PC-9 (cell line): ENCODE measurements around the gene SYCP2. TPM values are rescaled to one million over a fixed set of nuclear protein-coding genes. Genes with fewer than 3 reads are reported as not detected.
A peak's percentile ranks its signal among the peaks of the same experiment; 100 is the strongest.

Source experiments
- BruUV-seq: library from RNA; stranded (reverse); fragments of 400-500 nt; replicated peaks from 2 replicates; lab custom pipeline; 2021; lab: Mats Ljungman, UMichigan
- CTCF ChIA-PET: fragments of 300-600 bp; sonication (Branson Sonifier 250); formaldehyde crosslinking; loops from one replicate; lab custom pipeline; 2022; ENCODE audit warnings: antibody characterized with exemption; lab: Charles Lee
- POLR2A ChIA-PET: fragments of 300-600 bp; sonication (Branson Sonifier 250); formaldehyde crosslinking; loops from one replicate; lab custom pipeline; 2022; ENCODE audit warnings: antibody characterized with exemption; ENCODE audit not compliant: unreplicated experiment; lab: Charles Lee
- DNase-seq, 2 experiments: peaks; one replicate each; pipeline versions ENCODE4 v3.0.0 to v3.0.0-alpha.2; 2015 to 2022; ENCODE audit warnings: mixed read lengths in 1 of 2
- H2AFZ ChIP-seq: fragments of 200-600 bp; sonication (generic); 2 replicates; pipeline ENCODE4 v1.8.1; 2017; ENCODE audit warnings: antibody characterized with exemption
- H3F3A ChIP-seq: fragments of 200-600 bp; sonication (generic); 2 replicates; pipeline ENCODE4 v1.8.1; 2017; ENCODE audit warnings: antibody characterized with exemption, mild to moderate bottlenecking, low read depth; ENCODE audit not compliant: insufficient read depth
- H3K27ac ChIP-seq: fragments of 200-600 bp; sonication (generic); 2 replicates; pipeline ENCODE4 v1.6.1; 2016; ENCODE audit warnings: mixed run types
- H3K27me3 ChIP-seq: fragments of 200-600 bp; sonication (generic); 2 replicates; pipeline ENCODE4 v1.6.1; 2016; ENCODE audit warnings: low read depth, mixed run types; ENCODE audit not compliant: insufficient read depth
- H3K36me3 ChIP-seq: fragments of 200-600 bp; sonication (generic); 2 replicates; pipeline ENCODE4 v1.6.1; 2016; ENCODE audit warnings: low read depth, mixed run types
- H3K4me1 ChIP-seq: fragments of 200-600 bp; sonication (generic); replicated peaks from 2 replicates; pipeline ENCODE4 v1.6.1; 2016; ENCODE audit warnings: mixed run types; ENCODE audit not compliant: insufficient read depth
- H3K4me2 ChIP-seq: fragments of 200-600 bp; sonication (generic); 2 replicates; pipeline ENCODE4 v1.6.1; 2017; ENCODE audit warnings: mixed run types
- H3K4me3 ChIP-seq: fragments of 200-600 bp; sonication (generic); 2 replicates; pipeline ENCODE4 v1.6.1; 2016; ENCODE audit warnings: mixed run types
- H3K79me2 ChIP-seq: fragments of 200-600 bp; sonication (generic); 2 replicates; pipeline ENCODE4 v1.6.1; 2017; ENCODE audit warnings: low read depth, mixed run types
- H3K9me2 ChIP-seq: fragments of 200-600 bp; sonication (generic); 2 replicates; pipeline ENCODE4 v1.8.1; 2017; ENCODE audit warnings: mild to moderate bottlenecking; ENCODE audit not compliant: insufficient read depth
- H3K9me3 ChIP-seq: fragments of 200-600 bp; sonication (generic); 2 replicates; pipeline ENCODE4 v1.8.1; 2016; ENCODE audit warnings: low read depth; ENCODE audit not compliant: insufficient read depth
- H4K20me1 ChIP-seq: fragments of 200-600 bp; sonication (generic); 2 replicates; pipeline ENCODE4 v1.8.1; 2017; ENCODE audit not compliant: insufficient read depth
- EZH2 ChIP-seq: fragments of 200-600 bp; sonication (generic); IDR thresholded peaks from 2 replicates; pipeline ENCODE4 v1.8.0; 2017; ENCODE audit warnings: antibody characterized with exemption, low read depth
- intact Hi-C: fragments of 100-400 bp; cut with micrococcal nuclease; formaldehyde crosslinking; loops from one replicate; pipeline ENCODE4 v1.10.0; 2022; ENCODE audit not compliant: unreplicated experiment
- total RNA-seq: library from RNA; stranded (reverse); gene quantifications from 2 replicates; pipeline ENCODE4 v1.2.3, GENCODE V29; 2021
- TF ChIP-seq, protein P1 (sequence below): fragments of 200-600 bp; sonication (generic); conservative IDR thresholded peaks from 2 replicates; pipeline ENCODE4 v1.6.1; 2017; ENCODE audit warnings: mixed run types, antibody characterized with exemption, mild to moderate bottlenecking, moderate library complexity

Gene SYCP2
- total RNA-seq, 1 experiment from 2014 or later: 1.8 TPM

DNA sequence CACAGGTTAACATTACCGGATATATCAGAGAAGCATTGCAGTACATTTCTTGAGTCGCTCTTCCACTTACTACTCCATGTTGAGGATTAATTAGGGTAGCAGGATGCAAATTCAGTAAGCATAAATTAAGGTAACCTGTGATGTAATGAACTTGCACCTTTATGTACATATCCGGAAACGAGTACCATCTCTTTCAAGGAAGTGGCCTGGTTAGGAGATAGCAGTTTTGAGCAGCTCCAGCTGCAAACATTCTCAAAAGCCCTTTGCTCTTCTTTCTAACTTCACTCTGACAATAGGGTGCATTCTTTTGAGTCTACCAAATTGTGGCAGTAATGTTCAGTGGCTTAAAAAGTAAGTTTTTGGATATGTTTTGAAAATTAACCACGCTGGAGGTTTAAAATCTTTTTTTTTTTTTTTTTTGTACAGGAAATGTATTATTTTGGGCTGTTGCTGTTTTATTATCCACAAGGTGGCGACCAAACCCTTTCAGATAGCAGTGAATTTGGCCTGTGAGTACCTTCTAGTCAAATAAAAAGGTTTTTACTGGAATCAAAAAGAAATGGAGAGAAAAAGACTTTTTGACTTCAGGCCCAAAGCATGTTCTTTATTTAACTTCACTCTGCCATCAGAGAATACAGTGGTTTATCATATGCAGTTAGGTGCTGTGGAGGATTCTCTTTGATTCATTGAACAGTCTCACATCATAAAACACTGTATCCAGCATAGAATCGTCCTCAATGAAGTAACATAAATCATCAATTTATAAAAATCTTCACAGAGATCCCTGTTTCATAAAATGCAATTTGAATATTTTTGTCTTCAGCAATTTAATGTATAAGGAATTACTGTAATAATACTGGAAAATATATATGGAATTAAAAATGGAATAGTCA, 15.6 kb upstream of the SYCP2 start:
- H3K4me2 ChIP-seq: no peak overlapping the region; the same call in 1 of the 2 replicates
- 0 out of 2 replicates have a peak, but pooled peaks cover 3% of the 10 kb centered on the region for H3K36me3 ChIP-seq
- no peaks in the 10 kb centered on the region for H3K27me3 ChIP-seq
- intact Hi-C loops: loop anchor here (1.0 to 10.0 kb wide), 4 partner anchors 101 to 354 kb away; no protein-coding TSS in a partner anchor
- peaks cover 29% of the 10 kb centered on the region for H3F3A ChIP-seq
- ChIA-PET CTCF (interaction anchor here (0.6 to 1.4 kb wide), 3 partner anchors 10 to 101 kb away, joined by 3 to 6 read pairs (median 4); no protein-coding TSS in a partner anchor), POLR2A (interaction anchor here (0.7 kb wide), 1 partner anchor 101 kb away, joined by 6 read pairs; no protein-coding TSS in a partner anchor)
- no peaks in the 10 kb centered on the region; the same call in 1 of the 2 replicates for H3K79me2 ChIP-seq
- no peaks in the 10 kb centered on the region for H3K9me3 ChIP-seq
- BruUV-seq: no TSS peak
- peaks cover 28% of the 10 kb centered on the region for H3K4me1 ChIP-seq
- DNase-seq: peak; percentile 25 to 57
- no peaks in the 10 kb centered on the region for H3K9me2 ChIP-seq
- no peak overlapping the region for H3K4me3 ChIP-seq
- TF ChIP-seq, protein P1, sequence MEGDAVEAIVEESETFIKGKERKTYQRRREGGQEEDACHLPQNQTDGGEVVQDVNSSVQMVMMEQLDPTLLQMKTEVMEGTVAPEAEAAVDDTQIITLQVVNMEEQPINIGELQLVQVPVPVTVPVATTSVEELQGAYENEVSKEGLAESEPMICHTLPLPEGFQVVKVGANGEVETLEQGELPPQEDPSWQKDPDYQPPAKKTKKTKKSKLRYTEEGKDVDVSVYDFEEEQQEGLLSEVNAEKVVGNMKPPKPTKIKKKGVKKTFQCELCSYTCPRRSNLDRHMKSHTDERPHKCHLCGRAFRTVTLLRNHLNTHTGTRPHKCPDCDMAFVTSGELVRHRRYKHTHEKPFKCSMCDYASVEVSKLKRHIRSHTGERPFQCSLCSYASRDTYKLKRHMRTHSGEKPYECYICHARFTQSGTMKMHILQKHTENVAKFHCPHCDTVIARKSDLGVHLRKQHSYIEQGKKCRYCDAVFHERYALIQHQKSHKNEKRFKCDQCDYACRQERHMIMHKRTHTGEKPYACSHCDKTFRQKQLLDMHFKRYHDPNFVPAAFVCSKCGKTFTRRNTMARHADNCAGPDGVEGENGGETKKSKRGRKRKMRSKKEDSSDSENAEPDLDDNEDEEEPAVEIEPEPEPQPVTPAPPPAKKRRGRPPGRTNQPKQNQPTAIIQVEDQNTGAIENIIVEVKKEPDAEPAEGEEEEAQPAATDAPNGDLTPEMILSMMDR: peak; percentile 89
- no peak for TF ChIP-seq EZH2
- H4K20me1 ChIP-seq: no peaks in the 10 kb centered on the region
- H3K27ac ChIP-seq: peak overlapping the region; percentile 36; the same call in 1 of the 2 replicates
- H2AFZ ChIP-seq: no peak overlapping the region

DNA sequence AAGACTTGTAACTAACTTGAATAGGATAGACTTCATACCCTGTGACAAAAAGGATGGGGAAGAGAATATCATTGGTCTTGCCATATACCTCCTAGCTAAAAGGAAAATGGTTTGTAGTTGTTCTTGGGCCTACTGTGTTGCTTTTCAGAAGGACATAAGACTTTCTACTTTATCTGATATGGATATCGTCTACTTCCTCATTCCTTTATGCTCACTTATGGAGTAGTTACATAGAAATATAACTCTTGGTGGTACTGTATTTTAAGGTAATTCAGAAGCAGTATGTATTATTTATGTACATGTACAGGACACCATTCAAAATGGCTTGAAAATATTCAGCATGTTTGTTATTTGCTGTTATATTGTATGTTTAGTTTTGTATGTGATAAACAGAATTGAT, 14.8 kb upstream of the SYCP2 start:
- peak in 1 of 2 experiments; percentile 45 for DNase-seq

DNA sequence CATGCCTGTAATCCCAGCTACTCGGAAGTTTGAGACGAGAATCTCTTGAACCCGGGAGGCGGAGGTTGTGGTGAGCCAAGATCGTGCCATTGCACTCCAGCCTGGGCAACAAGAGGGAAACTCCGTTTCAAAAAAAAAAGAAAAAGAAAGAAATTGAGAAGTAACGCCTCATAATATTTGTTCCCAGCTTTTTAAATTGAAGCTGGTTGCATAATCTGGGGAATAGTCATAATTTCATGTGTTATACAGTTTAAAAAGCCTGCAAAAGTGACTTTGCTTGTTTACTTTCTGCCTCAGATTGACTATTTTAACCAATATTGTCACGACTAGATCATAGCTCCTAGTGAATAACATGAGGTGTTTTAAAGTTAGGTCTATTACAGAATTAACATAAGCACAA, 13.9 kb upstream of the SYCP2 start:
- peaks cover 13% of the 10 kb centered on the region; the same call in 1 of the 2 replicates for H3K36me3 ChIP-seq
- CTCF ChIA-PET: interaction anchor here (1.4 kb wide), 1 partner anchor 102 kb away, joined by 6 read pairs; no protein-coding TSS in a partner anchor
- no peak overlapping the region for H2AFZ ChIP-seq
- intact Hi-C loops: loop anchor here (5.0 to 10.0 kb wide), 2 partner anchors 165 to 353 kb away; no protein-coding TSS in a partner anchor
- POLR2A ChIA-PET: no interaction called here
- peaks cover 7% of the 10 kb centered on the region for H3K79me2 ChIP-seq
- H3K27ac ChIP-seq: no peak overlapping the region
- H4K20me1 ChIP-seq: no peaks in the 10 kb centered on the region
- no peak overlapping the region for H3K4me2 ChIP-seq
- no peaks in the 10 kb centered on the region for H3K27me3 ChIP-seq
- peaks cover 30% of the 10 kb centered on the region for H3F3A ChIP-seq
- H3K9me3 ChIP-seq: no peaks in the 10 kb centered on the region
- H3K9me2 ChIP-seq: no peaks in the 10 kb centered on the region
- H3K4me1 ChIP-seq: peaks cover 33% of the 10 kb centered on the region
- BruUV-seq: no TSS peak
- no peak for DNase-seq
- TF ChIP-seq, protein P1: no peak
- TF ChIP-seq EZH2: no peak
- H3K4me3 ChIP-seq: no peak overlapping the region

More for the DNA sequence above, 14.8 kb upstream of the SYCP2 start:
- Histone ChIP-seq H3K36me3 (peaks cover 4% of the 10 kb centered on the region; the same call in 1 of the 2 replicates), H3K9me3 (no peaks in the 10 kb centered on the region), H3F3A (peaks cover 29% of the 10 kb centered on the region), H3K79me2 (no peaks in the 10 kb centered on the region; the same call in 1 of the 2 replicates), H3K4me1 (peaks cover 28% of the 10 kb centered on the region), H3K4me2 (no peak overlapping the region), H2AFZ (no peak overlapping the region), H3K27me3 (no peaks in the 10 kb centered on the region), H4K20me1 (no peaks in the 10 kb centered on the region), H3K9me2 (no peaks in the 10 kb centered on the region), H3K27ac (peak overlapping the region; percentile 36; the same call in 1 of the 2 replicates), H3K4me3 (no peak overlapping the region)
- TF ChIP-seq, protein P1: no peak
- TF ChIP-seq EZH2: no peak
- no TSS peak for BruUV-seq
- ChIA-PET POLR2A (no interaction called here), CTCF (interaction anchor here (1.4 kb wide), 1 partner anchor 102 kb away, joined by 6 read pairs; no protein-coding TSS in a partner anchor)
- intact Hi-C loops: loop anchor here (5.0 to 10.0 kb wide), 2 partner anchors 166 to 353 kb away; no protein-coding TSS in a partner anchor
